ENCODE data around the gene C16orf74.

C16orf74 gene

DNA sequence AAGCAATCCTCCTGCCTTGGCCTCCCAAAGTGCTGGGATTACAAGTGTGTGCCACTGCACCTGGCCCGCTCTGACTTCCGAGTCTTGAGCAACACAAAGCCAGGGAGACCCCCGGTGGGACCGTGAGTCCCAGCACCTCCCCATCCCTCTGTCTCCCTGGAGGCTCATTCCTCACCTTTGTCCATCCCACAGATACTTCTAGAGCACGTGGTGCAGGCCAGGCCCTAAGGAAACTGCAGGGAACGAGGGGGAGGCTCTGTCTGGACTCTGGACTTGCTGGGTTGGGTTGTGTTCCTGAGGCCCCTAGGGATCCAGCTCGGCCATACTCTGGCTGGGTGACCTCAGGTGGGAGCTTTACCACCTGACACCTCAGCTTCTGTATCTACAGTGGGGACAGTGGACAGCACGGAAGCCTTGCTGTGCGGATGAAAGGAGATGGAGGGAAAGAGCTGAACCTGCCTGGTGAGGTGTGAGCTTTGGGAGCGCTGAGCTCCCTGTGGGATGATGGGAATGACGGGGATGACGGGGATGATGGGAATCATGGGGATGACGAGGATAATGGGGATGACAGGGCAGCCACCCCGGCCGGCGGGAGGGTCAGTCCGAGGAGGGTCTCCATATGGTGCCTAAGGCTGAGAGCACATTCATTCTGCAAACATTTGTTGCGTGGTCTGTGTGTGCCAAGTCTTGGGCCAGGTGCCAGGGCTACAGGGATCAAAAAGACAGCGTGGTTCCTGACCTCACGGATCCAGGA is 26.6 kb downstream of the C16orf74 start:
- Histone ChIP-seq H3K9ac (ENCODE audit: low read depth, low read length) (no peak overlapping the region), H3K4me1 (ENCODE audit: insufficient read depth, low read length) (peaks cover 12% of the 10 kb centered on the region; the same call in 1 of the 2 replicates), H3K36me3 (ENCODE audit: insufficient read depth, low read length) (0 out of 2 replicates have a peak, but pooled peaks cover 4% of the 10 kb centered on the region), H3K9me3 (ENCODE audit: control insufficient read depth, insufficient read depth, low read length) (no peaks in the 10 kb centered on the region)

- no peak overlapping the region for H3K9ac ChIP-seq (ENCODE audit: low read depth, low read length)
- H3K4me1 ChIP-seq (ENCODE audit: insufficient read depth, low read length), result peaks cover 13% of the 10 kb centered on the region; the same call in 1 of the 2 replicates
- H3K36me3 ChIP-seq (ENCODE audit: insufficient read depth, low read length), result 0 out of 2 replicates have a peak, but pooled peaks cover 4% of the 10 kb centered on the region
- H3K9me3 ChIP-seq (ENCODE audit: control insufficient read depth, insufficient read depth, low read length), result no peaks in the 10 kb centered on the region
These were observed 28.6 kb downstream of the C16orf74 start for GRCh38 chr16:85722128-85722893.

DNA sequence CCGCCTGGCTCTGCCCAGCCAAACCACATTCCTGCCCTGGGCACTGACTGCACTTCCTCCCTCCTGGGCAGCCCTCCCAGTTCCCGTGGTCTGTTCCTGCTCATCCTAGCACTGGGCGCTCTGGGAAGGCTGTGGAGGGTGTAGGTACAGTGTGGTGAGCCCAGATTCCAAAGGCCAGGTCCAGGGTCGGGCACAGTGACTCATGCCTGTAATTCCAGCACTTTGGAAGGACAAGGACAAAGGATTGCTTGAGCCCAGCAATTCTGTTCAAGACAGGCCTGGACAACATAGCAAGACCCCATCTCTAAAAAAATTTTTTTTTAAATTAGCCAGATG is 30.6 kb downstream of the C16orf74 start:
- Histone ChIP-seq H3K9me3 (ENCODE audit: control insufficient read depth, insufficient read depth, low read length) (no peaks in the 10 kb centered on the region), H3K9ac (ENCODE audit: low read depth, low read length) (no peak overlapping the region), H3K4me1 (ENCODE audit: insufficient read depth, low read length) (peaks cover 24% of the 10 kb centered on the region; the same call in 1 of the 2 replicates), H3K36me3 (ENCODE audit: insufficient read depth, low read length) (no peaks in the 10 kb centered on the region)

- Histone ChIP-seq H3K4me1 (ENCODE audit: insufficient read depth, low read length) (peaks cover 26% of the 10 kb centered on the region; the same call in 1 of the 2 replicates), H3K36me3 (ENCODE audit: insufficient read depth, low read length) (no peaks in the 10 kb centered on the region), H3K9me3 (ENCODE audit: control insufficient read depth, insufficient read depth, low read length) (no peaks in the 10 kb centered on the region), H3K9ac (ENCODE audit: low read depth, low read length) (no peak overlapping the region)
These were observed 31.1 kb downstream of the C16orf74 start for GRCh38 chr16:85719605-85720301.

DNA sequence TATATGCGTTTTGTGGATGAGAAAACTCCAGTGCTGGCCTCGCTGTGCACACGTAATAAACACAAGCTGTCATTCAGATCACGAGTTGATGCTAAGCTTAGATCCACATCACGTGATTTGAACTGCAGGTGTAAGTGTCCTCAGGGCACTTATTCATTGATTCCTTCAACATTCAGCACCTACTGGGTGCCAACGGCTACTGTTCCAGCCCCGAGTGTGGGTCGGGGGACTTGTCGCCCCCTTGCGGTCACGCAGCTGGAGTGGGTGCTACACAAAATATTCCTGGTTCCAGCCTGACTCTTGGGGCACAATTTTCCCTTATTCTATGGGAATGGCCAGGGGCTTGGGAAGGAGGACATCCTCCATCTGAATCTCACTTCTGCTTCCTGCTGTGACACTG is 32.2 kb downstream of the C16orf74 start:
- Histone ChIP-seq H3K9me3 (ENCODE audit: control insufficient read depth, insufficient read depth, low read length) (no peaks in the 10 kb centered on the region), H3K9ac (ENCODE audit: low read depth, low read length) (no peak overlapping the region), H3K4me1 (ENCODE audit: insufficient read depth, low read length) (peaks cover 26% of the 10 kb centered on the region; the same call in 1 of the 2 replicates), H3K36me3 (ENCODE audit: insufficient read depth, low read length) (no peaks in the 10 kb centered on the region)

DNA sequence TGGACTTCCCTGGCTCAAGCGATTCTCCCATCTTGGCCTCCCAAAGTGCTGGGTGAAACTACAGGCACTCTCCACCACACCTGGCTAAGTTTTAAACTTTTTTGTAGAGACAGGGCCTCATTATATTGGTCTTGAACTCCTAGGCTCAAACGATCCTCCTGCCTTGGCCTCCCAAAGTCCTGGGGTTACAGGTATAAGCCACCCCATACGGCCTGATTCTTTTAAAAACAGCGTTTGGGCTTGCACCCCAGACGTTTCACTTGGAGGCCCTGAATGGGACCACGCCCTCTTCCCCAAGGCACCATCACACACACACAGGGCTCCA is 32.8 kb downstream of the C16orf74 start:
- no peaks in the 10 kb centered on the region for H3K36me3 ChIP-seq (ENCODE audit: insufficient read depth, low read length)
- H3K4me1 ChIP-seq (ENCODE audit: insufficient read depth, low read length), result peaks cover 26% of the 10 kb centered on the region; the same call in 1 of the 2 replicates
- H3K9me3 ChIP-seq (ENCODE audit: control insufficient read depth, insufficient read depth, low read length), result no peaks in the 10 kb centered on the region
- no peak overlapping the region for H3K9ac ChIP-seq (ENCODE audit: low read depth, low read length)

- no peaks in the 10 kb centered on the region for H3K36me3 ChIP-seq (ENCODE audit: insufficient read depth, low read length)
- no peaks in the 10 kb centered on the region; the same call in 1 of the 2 replicates for H3K9me3 ChIP-seq (ENCODE audit: control insufficient read depth, insufficient read depth, low read length)
- H3K9ac ChIP-seq (ENCODE audit: low read depth, low read length), result no peak overlapping the region
- H3K4me1 ChIP-seq (ENCODE audit: insufficient read depth, low read length), result peaks cover 24% of the 10 kb centered on the region; the same call in 1 of the 2 replicates
These were observed 33.3 kb downstream of the C16orf74 start for GRCh38 chr16:85717393-85718152.

DNA sequence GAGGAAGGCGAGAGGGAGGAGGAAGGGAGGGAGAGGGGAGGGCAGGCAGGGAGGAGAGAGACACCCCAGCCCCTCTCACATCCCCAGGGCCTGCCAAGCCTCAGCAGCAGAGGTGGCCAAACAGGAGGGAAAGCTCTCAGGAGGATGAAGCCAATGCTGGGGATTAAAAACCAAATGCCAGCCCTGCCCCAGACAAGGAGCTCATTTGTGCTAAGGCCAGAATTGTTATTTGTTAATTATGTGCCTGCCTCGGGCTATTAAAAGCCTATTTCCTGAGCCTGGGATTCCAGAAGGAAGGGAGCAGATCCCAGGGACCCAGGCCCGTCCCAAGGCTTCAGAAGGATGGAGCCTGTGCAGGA is 34.2 kb downstream of the C16orf74 start:
- Histone ChIP-seq H3K9me3 (ENCODE audit: control insufficient read depth, insufficient read depth, low read length) (peaks cover 6% of the 10 kb centered on the region; the same call in 1 of the 2 replicates), H3K36me3 (ENCODE audit: insufficient read depth, low read length) (no peaks in the 10 kb centered on the region; the same call in 1 of the 2 replicates), H3K4me1 (ENCODE audit: insufficient read depth, low read length) (peaks cover 17% of the 10 kb centered on the region; the same call in 1 of the 2 replicates), H3K9ac (ENCODE audit: low read depth, low read length) (peak overlapping the region; percentile 32; the same call in 1 of the 2 replicates)

- peak overlapping the region; percentile 32; the same call in 1 of the 2 replicates for H3K9ac ChIP-seq (ENCODE audit: low read depth, low read length)
These were observed 34.7 kb downstream of the C16orf74 start for GRCh38 chr16:85716022-85716679.

GRCh38 chr16:85715169-85716021 is 35.5 kb downstream of the C16orf74 start:
- Histone ChIP-seq H3K36me3 (ENCODE audit: insufficient read depth, low read length) (no peaks in the 10 kb centered on the region; the same call in 1 of the 2 replicates), H3K9me3 (ENCODE audit: control insufficient read depth, insufficient read depth, low read length) (peaks cover 6% of the 10 kb centered on the region; the same call in 1 of the 2 replicates), H3K4me1 (ENCODE audit: insufficient read depth, low read length) (peaks cover 17% of the 10 kb centered on the region; the same call in 1 of the 2 replicates), H3K9ac (ENCODE audit: low read depth, low read length) (peak overlapping the region; percentile 32; the same call in 1 of the 2 replicates)

More at GRCh38 chr16:85716022-85716679, 34.7 kb downstream of the C16orf74 start:
- Histone ChIP-seq H3K4me1 (ENCODE audit: insufficient read depth, low read length) (peaks cover 17% of the 10 kb centered on the region; the same call in 1 of the 2 replicates), H3K9me3 (ENCODE audit: control insufficient read depth, insufficient read depth, low read length) (peaks cover 6% of the 10 kb centered on the region; the same call in 1 of the 2 replicates), H3K36me3 (ENCODE audit: insufficient read depth, low read length) (no peaks in the 10 kb centered on the region; the same call in 1 of the 2 replicates)

DNA sequence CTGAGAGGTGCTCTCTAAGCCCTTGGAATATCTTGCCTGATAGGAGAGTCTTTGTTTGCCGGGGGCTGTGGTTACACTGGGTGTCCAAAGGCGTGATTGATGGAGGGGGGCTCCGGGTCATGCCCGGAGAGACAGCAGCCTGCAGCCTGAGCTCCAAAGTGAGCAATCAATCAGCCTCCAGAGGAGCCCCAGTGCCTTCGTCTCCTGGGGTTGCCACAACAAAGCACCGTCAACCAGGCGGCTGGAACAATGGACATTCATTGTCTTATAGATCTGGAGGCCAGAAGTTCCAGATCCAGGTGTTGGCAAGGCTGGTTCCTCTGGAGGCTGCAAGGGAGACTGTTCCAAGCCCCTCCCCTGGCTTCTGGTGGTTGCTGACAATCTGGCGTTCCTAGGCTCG is 38.1 kb downstream of the C16orf74 start:
- Histone ChIP-seq H3K36me3 (ENCODE audit: insufficient read depth, low read length) (no peaks in the 10 kb centered on the region; the same call in 1 of the 2 replicates), H3K9me3 (ENCODE audit: control insufficient read depth, insufficient read depth, low read length) (peaks cover 6% of the 10 kb centered on the region; the same call in 1 of the 2 replicates), H3K4me1 (ENCODE audit: insufficient read depth, low read length) (peaks cover 17% of the 10 kb centered on the region; the same call in 1 of the 2 replicates), H3K9ac (ENCODE audit: low read depth, low read length) (no peak overlapping the region)

DNA sequence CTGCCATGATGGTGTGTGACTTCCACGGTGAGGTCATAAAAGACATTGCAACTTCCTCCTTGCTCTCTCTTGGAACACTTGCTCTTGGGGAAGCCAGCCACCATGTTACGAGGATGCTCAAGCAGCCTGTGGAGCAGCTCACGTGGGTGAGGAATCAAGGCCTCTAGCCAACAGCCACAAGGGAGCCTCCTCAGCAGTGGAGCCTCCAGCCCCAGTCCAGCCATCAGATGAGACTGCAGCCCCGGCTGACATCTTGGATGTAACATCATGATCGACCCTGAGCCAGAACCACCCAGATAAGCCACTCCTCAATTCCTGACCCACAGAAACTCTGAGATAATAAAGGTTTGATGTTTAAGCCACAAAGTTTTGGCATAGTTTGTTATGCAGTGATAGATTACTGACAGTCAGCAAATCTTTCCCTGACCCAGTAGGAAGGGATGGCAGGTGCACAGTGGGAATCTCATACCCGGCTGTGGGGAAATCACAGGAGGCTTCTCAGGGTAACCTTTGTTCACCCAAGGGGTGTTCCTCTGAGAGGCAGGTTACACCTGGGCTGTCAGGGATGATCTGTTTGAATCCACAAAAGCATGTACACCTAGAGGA is 38.8 kb downstream of the C16orf74 start:
- Histone ChIP-seq H3K9me3 (ENCODE audit: control insufficient read depth, insufficient read depth, low read length) (peaks cover 6% of the 10 kb centered on the region; the same call in 1 of the 2 replicates), H3K4me1 (ENCODE audit: insufficient read depth, low read length) (peaks cover 11% of the 10 kb centered on the region; the same call in 1 of the 2 replicates), H3K9ac (ENCODE audit: low read depth, low read length) (no peak overlapping the region), H3K36me3 (ENCODE audit: insufficient read depth, low read length) (no peaks in the 10 kb centered on the region; the same call in 1 of the 2 replicates)
